NCI-H82 treated with DMSO at 0.1 percent for 48 hours (cell line): ENCODE measurements around the gene BACE2.

Experiments used
- DNase-seq: peaks from one replicate; lab custom pipeline; 2025; ENCODE audit not compliant: unreplicated experiment; lab: John Stamatoyannopoulos, UW

BACE2 gene

GRCh38 chr21:41211060-41211805 lies 43.3 kb downstream of the BACE2 start:
- no peak for DNase-seq

GRCh38 chr21:41213021-41213420 lies 45.1 kb downstream of the BACE2 start:
- DNase-seq: no peak

- no peak for DNase-seq
Observed at GRCh38 chr21:41215856-41216408, 48.0 kb downstream of the BACE2 start.

GRCh38 chr21:41216486-41216885 lies 48.5 kb downstream of the BACE2 start:
- DNase-seq: no peak

- no peak for DNase-seq
Observed at GRCh38 chr21:41217671-41218385, 49.9 kb downstream of the BACE2 start.

- DNase-seq: no peak
Observed at GRCh38 chr21:41219498-41220207, 51.7 kb downstream of the BACE2 start.

- DNase-seq: no peak
Observed at GRCh38 chr21:41220208-41220733, 52.3 kb downstream of the BACE2 start.

- DNase-seq: no peak
Observed at GRCh38 chr21:41222247-41223068, 54.5 kb downstream of the BACE2 start.

GRCh38 chr21:41226853-41227252 lies 58.9 kb downstream of the BACE2 start:
- DNase-seq: no peak

GRCh38 chr21:41227357-41228005 lies 59.5 kb downstream of the BACE2 start:
- no peak for DNase-seq

- DNase-seq: no peak
Observed at GRCh38 chr21:41228006-41228370, 60.0 kb downstream of the BACE2 start.

- no peak for DNase-seq
Observed at GRCh38 chr21:41228492-41228891, 60.5 kb downstream of the BACE2 start.

GRCh38 chr21:41228958-41229357 lies 61.0 kb downstream of the BACE2 start:
- no peak for DNase-seq

- no peak for DNase-seq
Observed at GRCh38 chr21:41229509-41230248, 61.7 kb downstream of the BACE2 start.

GRCh38 chr21:41230497-41230896 lies 62.5 kb downstream of the BACE2 start:
- DNase-seq: no peak

GRCh38 chr21:41231060-41231459 lies 63.1 kb downstream of the BACE2 start:
- DNase-seq: no peak

- no peak for DNase-seq
Observed at GRCh38 chr21:41232013-41232412, 64.1 kb downstream of the BACE2 start.

GRCh38 chr21:41233916-41234315 lies 66.0 kb downstream of the BACE2 start:
- DNase-seq: no peak

GRCh38 chr21:41234569-41234968 lies 66.6 kb downstream of the BACE2 start:
- DNase-seq: no peak
